Kidney (tissue), 14 donors: ENCODE measurements around the gene SULT1B1. TPM values are rescaled to one million over a fixed set of nuclear protein-coding genes. Genes with fewer than 3 reads are reported as not detected.

Experiments
- DNase-seq, 5 donors: peaks; one replicate each; pipeline ENCODE4 v3.0.0-alpha.2; 2013 to 2020
- FAIRE-seq: peaks from 2 replicates; lab custom pipeline; 2012; peaks lifted over from hg19 to GRCh38; lab: Jason Lieb, UNC
- H3K27ac ChIP-seq, 2 donors: one replicate each; pipeline ENCODE4 v1.7.0; 2013; ENCODE audit warnings: low read depth in 2 of 2, low read length in 2 of 2, inconsistent platforms in 1 of 2
- H3K27me3 ChIP-seq: one replicate; pipeline ENCODE4 v1.7.1; 2013; ENCODE audit warnings: low read length, inconsistent platforms; ENCODE audit not compliant: control insufficient read depth, insufficient read depth
- H3K36me3 ChIP-seq, 3 donors: one replicate each; pipeline versions ENCODE4 v1.7.0 to v1.7.1; 2013; ENCODE audit warnings: low read length in 3 of 3, control low read depth in 1 of 3, inconsistent platforms in 1 of 3; ENCODE audit not compliant: insufficient read depth in 3 of 3, control insufficient read depth in 2 of 3
- H3K4me1 ChIP-seq, 3 donors: one replicate each; pipeline versions ENCODE4 v1.7.0 to v1.7.1; 2013; ENCODE audit warnings: low read length in 3 of 3, inconsistent platforms in 1 of 3, low read depth in 1 of 3; ENCODE audit not compliant: control insufficient read depth in 2 of 3, insufficient read depth in 2 of 3
- H3K4me3 ChIP-seq, 3 donors: one replicate each; pipeline versions ENCODE4 v1.7.0 to v1.8.1; 2013; ENCODE audit warnings: low read length in 3 of 3, control low read depth in 1 of 3, inconsistent platforms in 1 of 3
- H3K9ac ChIP-seq, 3 donors: one replicate each; pipeline versions ENCODE4 v1.7.0 to v1.7.1; 2013; ENCODE audit warnings: low read length in 3 of 3, control low read depth in 1 of 3, inconsistent platforms in 1 of 3
- H3K9me3 ChIP-seq, 3 donors: one replicate each; pipeline versions ENCODE4 v1.7.0 to v1.7.1; 2013; ENCODE audit warnings: low read length in 3 of 3, control low read depth in 1 of 3, inconsistent platforms in 1 of 3; ENCODE audit not compliant: control insufficient read depth in 2 of 3, insufficient read depth in 1 of 3
- intact Hi-C: fragments of 100-400 bp; cut with DNase I; formaldehyde crosslinking; loops from one replicate; pipeline ENCODE4 v1.11.1; 2022
- polyA plus RNA-seq: library from polyadenylated mRNA; stranded (reverse); fragments of 350-450 nt; fragmentation: Illumina TruSeq; extraction: RNeasy Lipid Tissue Mini Kit (QIAGEN cat#74804); gene quantifications from one replicate; pipeline ENCODE4 v1.2.3, GENCODE V29; 2014; ENCODE audit warnings: low read depth, low replicate concordance; ENCODE audit not compliant: insufficient read depth
- total RNA-seq: library from RNA; stranded (reverse); fragmentation: NEBNext Ultra II Directional; extraction: Animal tissue kit (Norgen Biotek cat#: 25700); gene quantifications from one replicate; pipeline ENCODE4 v1.2.1, GENCODE V29; 2021
- TF ChIP-seq, protein P1 (sequence below): IDR thresholded peaks from 3 replicates; pipeline ENCODE4 v1.5.1; 2012; ENCODE audit warnings: mild to moderate bottlenecking, moderate library complexity, borderline replicate concordance; ENCODE audit not compliant: insufficient read depth; ENCODE audit errors: extremely low read depth
- donor health status: control.
- donor health status: control.
- donor health status: control.
- donor health status: control.
- donor health status: control.
- donor health status: DM: yes; HTN: yes; CAD: no.
- donor health status: Normal renal cell carcinoma (clear cell type).

SULT1B1 gene
- total and polyA plus RNA-seq, 2 donors from 2014 or later, result 0.39 to 4.7 TPM

DNA sequence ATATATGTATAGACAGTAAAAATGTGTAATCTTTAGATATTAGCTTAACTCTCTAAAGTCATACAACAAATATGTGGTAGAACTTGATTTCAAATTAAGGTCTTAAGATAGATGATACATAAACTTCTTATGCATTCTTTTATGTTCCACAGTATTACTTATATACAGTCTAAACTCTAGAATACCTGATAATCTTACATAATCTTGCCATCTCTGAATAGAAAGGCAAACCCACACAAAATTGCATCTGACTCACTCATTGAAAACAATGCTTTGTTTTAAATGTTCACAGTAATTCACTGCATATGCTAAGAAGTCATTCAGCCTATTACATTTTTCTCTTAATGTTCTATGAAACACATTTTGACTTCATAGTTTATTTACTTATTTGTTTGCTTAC is 10.1 kb downstream of the SULT1B1 start:
- no peaks in the 10 kb centered on the region for H3K36me3 ChIP-seq
- FAIRE-seq (no peak), DNase-seq (no peak)
- intact Hi-C loops, result no loop called here
- no peaks in the 10 kb centered on the region for H3K27me3 ChIP-seq
- H3K27ac ChIP-seq, result no peak overlapping the region
- TF ChIP-seq, protein P1, sequence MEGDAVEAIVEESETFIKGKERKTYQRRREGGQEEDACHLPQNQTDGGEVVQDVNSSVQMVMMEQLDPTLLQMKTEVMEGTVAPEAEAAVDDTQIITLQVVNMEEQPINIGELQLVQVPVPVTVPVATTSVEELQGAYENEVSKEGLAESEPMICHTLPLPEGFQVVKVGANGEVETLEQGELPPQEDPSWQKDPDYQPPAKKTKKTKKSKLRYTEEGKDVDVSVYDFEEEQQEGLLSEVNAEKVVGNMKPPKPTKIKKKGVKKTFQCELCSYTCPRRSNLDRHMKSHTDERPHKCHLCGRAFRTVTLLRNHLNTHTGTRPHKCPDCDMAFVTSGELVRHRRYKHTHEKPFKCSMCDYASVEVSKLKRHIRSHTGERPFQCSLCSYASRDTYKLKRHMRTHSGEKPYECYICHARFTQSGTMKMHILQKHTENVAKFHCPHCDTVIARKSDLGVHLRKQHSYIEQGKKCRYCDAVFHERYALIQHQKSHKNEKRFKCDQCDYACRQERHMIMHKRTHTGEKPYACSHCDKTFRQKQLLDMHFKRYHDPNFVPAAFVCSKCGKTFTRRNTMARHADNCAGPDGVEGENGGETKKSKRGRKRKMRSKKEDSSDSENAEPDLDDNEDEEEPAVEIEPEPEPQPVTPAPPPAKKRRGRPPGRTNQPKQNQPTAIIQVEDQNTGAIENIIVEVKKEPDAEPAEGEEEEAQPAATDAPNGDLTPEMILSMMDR, result no peak
- no peak overlapping the region for H3K4me3 ChIP-seq
- no peaks in the 10 kb centered on the region for H3K9me3 ChIP-seq
- no peak overlapping the region for H3K9ac ChIP-seq
- no peaks in the 10 kb centered on the region for H3K4me1 ChIP-seq

DNA sequence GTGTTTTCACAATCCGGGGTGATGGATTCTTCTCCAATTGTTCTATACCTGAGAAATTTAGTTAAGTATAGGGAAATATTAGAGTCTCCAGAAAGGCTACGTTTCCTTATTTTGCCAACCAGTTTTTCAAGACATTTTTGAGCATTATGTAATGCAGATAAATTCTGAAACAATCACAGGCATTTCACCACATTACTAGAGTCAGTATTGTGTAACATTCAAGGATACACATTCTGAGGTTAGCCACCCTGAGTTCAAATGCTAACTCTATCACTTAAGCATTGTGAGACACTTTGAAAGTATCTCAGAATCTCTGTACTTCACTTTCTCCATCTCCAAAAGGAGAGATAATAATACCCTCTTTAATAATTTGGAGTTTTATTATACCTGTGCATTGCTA is 10.6 kb downstream of the SULT1B1 start:
- FAIRE-seq (no peak), DNase-seq (no peak)
- Histone ChIP-seq H3K9ac (no peak overlapping the region), H3K36me3 (no peaks in the 10 kb centered on the region), H3K9me3 (peaks cover 0 to 2% (median 0%) of the 10 kb centered on the region in 3 donors), H3K27ac (no peak overlapping the region), H3K4me1 (no peaks in the 10 kb centered on the region), H3K27me3 (no peaks in the 10 kb centered on the region), H3K4me3 (no peak overlapping the region)
- TF ChIP-seq, protein P1, result no peak
- intact Hi-C loops, result no loop called here

DNA sequence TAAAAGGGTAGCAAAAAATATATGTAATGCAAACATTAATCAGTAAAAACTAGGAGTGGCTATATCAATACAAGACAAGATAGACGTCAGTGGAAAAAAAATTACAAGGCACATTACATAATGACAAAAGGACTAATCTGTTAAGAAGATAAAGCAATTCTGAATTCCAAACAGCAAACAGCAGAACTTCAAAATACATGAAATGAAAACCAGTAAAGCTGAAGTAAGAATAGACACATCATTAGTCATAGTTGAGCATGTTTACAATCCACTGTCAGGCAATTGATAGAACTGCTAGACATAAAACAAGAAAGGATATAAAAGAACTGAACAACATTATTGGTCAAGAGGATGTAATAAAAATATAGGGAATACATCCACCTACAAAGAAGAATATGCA is 12.2 kb downstream of the SULT1B1 start:
- Histone ChIP-seq H3K4me1 (no peaks in the 10 kb centered on the region), H3K9me3 (peaks cover 0 to 2% (median 0%) of the 10 kb centered on the region in 3 donors), H3K9ac (no peak overlapping the region), H3K27me3 (no peaks in the 10 kb centered on the region), H3K4me3 (no peak overlapping the region), H3K27ac (no peak overlapping the region), H3K36me3 (no peaks in the 10 kb centered on the region)
- FAIRE-seq, result no peak
- TF ChIP-seq, protein P1, result no peak
- no peak for DNase-seq
- intact Hi-C loops, result no loop called here

DNA sequence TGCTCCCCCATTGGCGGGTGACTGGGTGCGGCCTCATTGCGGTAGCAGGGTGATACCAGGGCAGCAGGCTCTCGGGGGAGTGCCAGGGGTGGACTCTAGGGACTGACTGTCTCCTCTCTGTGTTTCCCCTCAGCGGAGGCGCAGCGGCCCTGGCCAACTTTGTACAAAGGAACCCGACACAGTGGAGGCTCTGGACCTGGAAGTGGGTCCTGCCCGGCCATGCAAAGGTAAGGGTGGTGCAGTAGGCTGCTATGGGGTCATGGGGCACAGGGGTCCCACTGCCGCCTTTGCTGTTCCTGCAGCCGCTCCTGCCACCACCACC is 16.3 kb downstream of the SULT1B1 start:
- intact Hi-C loops, result no loop called here
- H3K27ac ChIP-seq, result no peak overlapping the region
- FAIRE-seq (no peak), DNase-seq (no peak)
- H3K36me3 ChIP-seq, result no peaks in the 10 kb centered on the region
- H3K4me1 ChIP-seq, result no peaks in the 10 kb centered on the region
- H3K9me3 ChIP-seq, result peaks cover 0 to 2% (median 0%) of the 10 kb centered on the region in 3 donors
- no peak overlapping the region for H3K4me3 ChIP-seq
- no peaks in the 10 kb centered on the region for H3K27me3 ChIP-seq
- TF ChIP-seq, protein P1, result no peak
- H3K9ac ChIP-seq, result no peak overlapping the region
